Breast epithelium (tissue), 4 donors: ENCODE measurements around the gene HOXB9. TPM values are rescaled to one million over a fixed set of nuclear protein-coding genes. Genes with fewer than 3 reads are reported as not detected.

Source experiments
- DNase-seq, 2 donors: peaks; one replicate each; pipeline ENCODE4 v3.0.0-alpha.2; 2019; ENCODE audit warnings: low spot score in 2 of 2
- H3K27ac ChIP-seq, 2 donors: fragments of 200-600 bp; sonication (generic) in 1 of 2; one replicate each; pipeline ENCODE4 v1.5.1; 2016 to 2019; ENCODE audit warnings: mild to moderate bottlenecking in 1 of 2
- H3K27me3 ChIP-seq, 2 donors: fragments of 200-600 bp; sonication (generic) in 1 of 2; one replicate each; pipeline versions ENCODE4 v1.5.1 to v1.6.0; 2017 to 2019; ENCODE audit warnings: control low read depth in 1 of 2, mild to moderate bottlenecking in 1 of 2
- H3K36me3 ChIP-seq: fragments of 200-600 bp; one replicate; pipeline ENCODE4 v1.5.1; 2019
- H3K4me1 ChIP-seq, 2 donors: fragments of 200-600 bp; sonication (generic); one replicate each; pipeline ENCODE4 v1.5.1; 2016 to 2019; ENCODE audit warnings: control low read depth in 1 of 2
- H3K4me3 ChIP-seq, 3 donors: fragments of 200-600 bp; sonication (generic); 1 replicate in 2 of 3; 2 replicates in 1 of 3; pipeline ENCODE4 v1.5.1; 2016 to 2019; ENCODE audit warnings: mild to moderate bottlenecking in 3 of 3, moderate library complexity in 2 of 3
- H3K9me3 ChIP-seq, 2 donors: fragments of 200-600 bp; sonication (generic) in 1 of 2; one replicate each; pipeline ENCODE4 v1.5.1; 2016 to 2019; ENCODE audit warnings: control low read depth in 1 of 2
- POLR2A ChIP-seq: fragments of 450-650 bp; IDR thresholded peaks from one replicate; pipeline ENCODE4 v1.6.1; 2016; ENCODE audit warnings: antibody characterized with exemption, mild to moderate bottlenecking, moderate library complexity
- POLR2AphosphoS5 ChIP-seq, 3 donors: sonication (generic); formaldehyde crosslinking; IDR thresholded peaks; one replicate each; pipeline ENCODE4 v1.6.1; 2017; ENCODE audit warnings: antibody characterized with exemption in 3 of 3
- intact Hi-C: fragments of 100-400 bp; cut with DNase I; formaldehyde crosslinking; loops from one replicate; pipeline ENCODE4 v1.15.1; 2023; ENCODE audit warnings: low total_unique reads
- total RNA-seq, 3 donors: library from RNA; depleted of rRNA; stranded (reverse); fragments of >200 nt; gene quantifications; one replicate each; pipeline ENCODE4 v1.1.0, GENCODE V29; 2016
- TF ChIP-seq, protein P1 (sequence below), 3 donors: fragments of 450-650 bp; IDR thresholded peaks; one replicate each; pipeline ENCODE4 v1.5.1; 2016 to 2017; ENCODE audit warnings: antibody characterized with exemption in 3 of 3, mild to moderate bottlenecking in 3 of 3, moderate library complexity in 3 of 3

Gene HOXB9
- total RNA-seq, 3 donors from 2014 or later, result 0.32 to 0.44 (median 0.33) TPM

GRCh38 chr17:48609033-48609432, 17.1 kb downstream of the HOXB9 start:
- Histone ChIP-seq H3K9me3 (no peaks in the 10 kb centered on the region), H3K4me1 (no peaks in the 10 kb centered on the region), H3K36me3 (no peaks in the 10 kb centered on the region), H3K4me3 (no peak overlapping the region), H3K27ac (no peak overlapping the region), H3K27me3 (peaks cover 10 to 97% of the 10 kb centered on the region in 2 donors)
- intact Hi-C loops, result no loop called here
- TF ChIP-seq POLR2AphosphoS5 (IDR thresholded peaks at IDR 0.05) (no peak), POLR2A (no peak)
- TF ChIP-seq, protein P1, sequence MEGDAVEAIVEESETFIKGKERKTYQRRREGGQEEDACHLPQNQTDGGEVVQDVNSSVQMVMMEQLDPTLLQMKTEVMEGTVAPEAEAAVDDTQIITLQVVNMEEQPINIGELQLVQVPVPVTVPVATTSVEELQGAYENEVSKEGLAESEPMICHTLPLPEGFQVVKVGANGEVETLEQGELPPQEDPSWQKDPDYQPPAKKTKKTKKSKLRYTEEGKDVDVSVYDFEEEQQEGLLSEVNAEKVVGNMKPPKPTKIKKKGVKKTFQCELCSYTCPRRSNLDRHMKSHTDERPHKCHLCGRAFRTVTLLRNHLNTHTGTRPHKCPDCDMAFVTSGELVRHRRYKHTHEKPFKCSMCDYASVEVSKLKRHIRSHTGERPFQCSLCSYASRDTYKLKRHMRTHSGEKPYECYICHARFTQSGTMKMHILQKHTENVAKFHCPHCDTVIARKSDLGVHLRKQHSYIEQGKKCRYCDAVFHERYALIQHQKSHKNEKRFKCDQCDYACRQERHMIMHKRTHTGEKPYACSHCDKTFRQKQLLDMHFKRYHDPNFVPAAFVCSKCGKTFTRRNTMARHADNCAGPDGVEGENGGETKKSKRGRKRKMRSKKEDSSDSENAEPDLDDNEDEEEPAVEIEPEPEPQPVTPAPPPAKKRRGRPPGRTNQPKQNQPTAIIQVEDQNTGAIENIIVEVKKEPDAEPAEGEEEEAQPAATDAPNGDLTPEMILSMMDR (IDR thresholded peaks at IDR 0.05), result no peak
- no peak for DNase-seq

DNA sequence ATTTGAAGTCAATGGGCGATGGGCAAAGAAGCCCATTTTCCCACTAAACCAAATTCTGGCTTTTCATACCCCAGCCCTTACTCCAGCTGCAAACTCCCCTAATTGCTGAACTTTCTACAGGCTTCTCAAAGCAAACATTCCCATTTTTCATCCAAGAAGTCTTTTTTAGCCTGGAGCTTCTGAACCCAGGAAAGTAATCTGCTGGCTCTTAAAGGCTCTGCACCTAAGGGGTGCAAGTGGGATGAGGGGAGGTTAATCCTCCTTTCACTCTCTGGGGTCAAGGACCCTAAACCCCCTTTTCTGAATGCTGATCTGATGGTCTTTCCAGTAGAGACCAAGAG, 17.7 kb downstream of the HOXB9 start:
- intact Hi-C loops, result loop anchor here (1.0 kb wide), 1 partner anchor 16 kb away; no protein-coding TSS in a partner anchor
- Histone ChIP-seq H3K27ac (no peak overlapping the region), H3K27me3 (peaks cover 10 to 97% of the 10 kb centered on the region in 2 donors), H3K4me3 (no peak overlapping the region), H3K4me1 (no peaks in the 10 kb centered on the region), H3K36me3 (no peaks in the 10 kb centered on the region), H3K9me3 (no peaks in the 10 kb centered on the region)
- TF ChIP-seq POLR2A (no peak), POLR2AphosphoS5 (IDR thresholded peaks at IDR 0.05) (no peak)
- TF ChIP-seq, protein P1 (IDR thresholded peaks at IDR 0.05), result no peak
- no peak for DNase-seq

GRCh38 chr17:48606892-48607614, 19.1 kb downstream of the HOXB9 start:
- no peak for TF ChIP-seq POLR2AphosphoS5 (IDR thresholded peaks at IDR 0.05)
- TF ChIP-seq POLR2A, result no peak
- TF ChIP-seq, protein P1 (IDR thresholded peaks at IDR 0.05), result no peak
- Histone ChIP-seq H3K27me3 (peaks cover 6 to 97% of the 10 kb centered on the region in 2 donors), H3K9me3 (no peaks in the 10 kb centered on the region), H3K4me3 (no peak overlapping the region), H3K27ac (no peak overlapping the region), H3K36me3 (no peaks in the 10 kb centered on the region), H3K4me1 (no peaks in the 10 kb centered on the region)
- DNase-seq, result no peak
- intact Hi-C loops, result no loop called here

DNA sequence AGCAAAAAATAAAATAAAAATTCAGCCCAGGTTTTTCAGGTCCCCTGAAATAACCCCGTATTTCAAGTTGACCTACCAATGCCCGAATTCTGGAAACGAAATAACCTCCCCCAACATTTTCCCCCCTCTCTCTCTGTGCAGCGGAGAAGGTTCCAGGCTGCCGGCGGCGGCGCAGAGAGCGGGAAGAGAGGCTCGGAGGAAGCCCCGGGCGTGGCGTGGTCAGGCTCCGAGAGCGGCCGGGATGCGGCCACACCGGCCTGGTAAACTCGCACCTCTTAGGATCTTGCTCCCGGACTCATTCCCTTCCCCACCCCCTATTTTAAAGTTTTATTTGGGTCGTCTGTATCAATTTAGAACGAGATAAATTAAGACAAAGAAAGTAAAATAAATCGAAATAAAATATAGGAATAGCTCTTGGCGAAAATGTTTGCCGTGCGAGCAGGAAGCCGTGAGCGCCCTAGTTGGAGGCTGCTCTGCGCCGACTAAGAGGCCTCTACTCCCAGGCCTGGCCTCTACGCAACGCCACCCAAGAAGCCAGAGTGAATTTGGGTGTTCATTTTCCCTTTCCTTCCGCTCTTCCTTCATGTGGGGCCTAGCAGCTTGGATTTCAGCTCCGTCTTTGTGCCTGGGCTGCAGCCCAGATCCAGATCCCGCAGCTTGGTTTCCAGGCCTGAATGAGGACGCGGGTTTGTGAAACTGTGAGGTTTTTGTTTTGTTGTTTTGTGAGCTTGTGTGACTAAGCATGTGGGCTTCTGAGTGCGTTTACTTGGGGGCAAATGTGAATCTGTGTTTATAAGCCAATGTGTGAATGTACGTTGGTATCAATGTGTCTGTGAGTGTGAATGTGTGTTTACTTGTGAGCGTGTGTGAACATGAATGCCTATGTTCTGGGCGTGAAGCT, 19.9 kb downstream of the HOXB9 start:
- H3K4me1 ChIP-seq, result no peaks in the 10 kb centered on the region
- DNase-seq, result no peak
- no peaks in the 10 kb centered on the region for H3K36me3 ChIP-seq
- peaks cover 3 to 97% of the 10 kb centered on the region in 2 donors for H3K27me3 ChIP-seq
- H3K27ac ChIP-seq, result no peak overlapping the region
- TF ChIP-seq, protein P1 (IDR thresholded peaks at IDR 0.05), result no peak
- TF ChIP-seq POLR2AphosphoS5 (IDR thresholded peaks at IDR 0.05) (no peak), POLR2A (no peak)
- no peaks in the 10 kb centered on the region for H3K9me3 ChIP-seq
- H3K4me3 ChIP-seq, result no peak overlapping the region
- intact Hi-C loops, result no loop called here
